KMS-11 (cell line): ENCODE data around the gene TFDP2.
"Not testable (repeated sequence)": the region's sequence is repeated elsewhere in the genome, so short reads cannot be mapped to it uniquely, and the experiment has no call there.

Experiments
- H2AFZ ChIP-seq: fragments of 200-600 bp; sonication (generic); 2 replicates; pipeline ENCODE4 v1.6.1; 2016; ENCODE audit warnings: antibody characterized with exemption, mixed run types, low read depth
- H3K27ac ChIP-seq: fragments of 200-600 bp; sonication (generic); 2 replicates; pipeline ENCODE4 v1.6.1; 2016; ENCODE audit warnings: mild to moderate bottlenecking, mixed run types
- H3K27me3 ChIP-seq: fragments of 200-600 bp; sonication (generic); 2 replicates; pipeline ENCODE4 v1.6.1; 2017; ENCODE audit warnings: mild to moderate bottlenecking, low read depth, mixed run types, moderate library complexity; ENCODE audit not compliant: insufficient read depth
- H3K36me3 ChIP-seq: fragments of 200-600 bp; sonication (generic); 2 replicates; pipeline ENCODE4 v1.6.1; 2017; ENCODE audit warnings: mild to moderate bottlenecking, mixed run types; ENCODE audit not compliant: insufficient read depth
- H3K4me1 ChIP-seq: fragments of 200-600 bp; sonication (generic); 2 replicates; pipeline ENCODE4 v1.6.1; 2016; ENCODE audit warnings: mild to moderate bottlenecking, low read depth, mixed run types; ENCODE audit not compliant: poor library complexity, severe bottlenecking
- H3K4me2 ChIP-seq: fragments of 200-600 bp; sonication (generic); 2 replicates; pipeline ENCODE4 v1.7.0; 2016; ENCODE audit warnings: mild to moderate bottlenecking, mixed run types
- H3K4me3 ChIP-seq: fragments of 200-600 bp; sonication (generic); IDR thresholded peaks from 2 replicates; pipeline ENCODE4 v1.6.1; 2017; ENCODE audit warnings: low read depth, low read length, mixed read lengths; ENCODE audit not compliant: insufficient read depth
- H3K79me2 ChIP-seq: fragments of 200-600 bp; sonication (generic); 2 replicates; pipeline ENCODE4 v1.6.1; 2016; ENCODE audit warnings: low read depth, mixed run types; ENCODE audit not compliant: insufficient read depth
- H3K9ac ChIP-seq: fragments of 200-600 bp; sonication (generic); 2 replicates; pipeline ENCODE4 v1.6.1; 2016; ENCODE audit warnings: mild to moderate bottlenecking, mixed run types
- H4K20me1 ChIP-seq: fragments of 200-600 bp; sonication (generic); 2 replicates; pipeline ENCODE4 v1.6.1; 2016; ENCODE audit warnings: mild to moderate bottlenecking, mixed run types; ENCODE audit not compliant: insufficient read depth
- CTCF ChIP-seq: fragments of 200-600 bp; sonication (generic); conservative IDR thresholded peaks from 2 replicates; pipeline ENCODE4 v1.6.1; 2017; ENCODE audit warnings: low read depth, mild to moderate bottlenecking, antibody characterized with exemption, low read length, moderate library complexity, mixed read lengths

The TFDP2 gene

GRCh38 chr3:141979050-141979671, 170.2 kb downstream of the TFDP2 start:
- H3K4me3 ChIP-seq = no peak overlapping the region
- no peak for TF ChIP-seq CTCF
- H3K27me3 ChIP-seq = no peaks in the 10 kb centered on the region
- H3K79me2 ChIP-seq = no peaks in the 10 kb centered on the region
- no peak overlapping the region for H3K9ac ChIP-seq
- no peaks in the 10 kb centered on the region for H3K36me3 ChIP-seq
- H2AFZ ChIP-seq = no peak overlapping the region
- H3K4me1 ChIP-seq = no peaks in the 10 kb centered on the region
- no peak overlapping the region for H3K4me2 ChIP-seq
- H3K27ac ChIP-seq = no peak overlapping the region
- no peaks in the 10 kb centered on the region for H4K20me1 ChIP-seq

GRCh38 chr3:141974777-141975176, 174.6 kb downstream of the TFDP2 start:
- not testable (repeated sequence) for H3K79me2 ChIP-seq, H4K20me1 ChIP-seq, H3K9ac ChIP-seq, H3K27ac ChIP-seq, H3K4me1 ChIP-seq, H3K27me3 ChIP-seq, H2AFZ ChIP-seq, H3K36me3 ChIP-seq, H3K4me3 ChIP-seq, H3K4me2 ChIP-seq

- no peak overlapping the region for H3K9ac ChIP-seq
- H3K27me3 ChIP-seq = no peaks in the 10 kb centered on the region
- H3K4me1 ChIP-seq = peaks cover 6% of the 10 kb centered on the region
- H3K4me2 ChIP-seq = no peak overlapping the region
- no peak overlapping the region for H2AFZ ChIP-seq
- H3K27ac ChIP-seq = no peak overlapping the region
- H4K20me1 ChIP-seq = no peaks in the 10 kb centered on the region
- no peaks in the 10 kb centered on the region for H3K36me3 ChIP-seq
- no peak for TF ChIP-seq CTCF
- H3K4me3 ChIP-seq = no peak overlapping the region
- no peaks in the 10 kb centered on the region for H3K79me2 ChIP-seq
Observed at GRCh38 chr3:141972399-141972798, 176.9 kb downstream of the TFDP2 start.

GRCh38 chr3:141971571-141971970, 177.8 kb downstream of the TFDP2 start:
- no peaks in the 10 kb centered on the region for H3K27me3 ChIP-seq
- no peaks in the 10 kb centered on the region for H4K20me1 ChIP-seq
- no peak for TF ChIP-seq CTCF
- H2AFZ ChIP-seq = no peak overlapping the region
- no peaks in the 10 kb centered on the region for H3K79me2 ChIP-seq
- H3K4me2 ChIP-seq = no peak overlapping the region
- no peaks in the 10 kb centered on the region for H3K36me3 ChIP-seq
- H3K4me3 ChIP-seq = no peak overlapping the region
- H3K4me1 ChIP-seq = peaks cover 8% of the 10 kb centered on the region
- no peak overlapping the region for H3K27ac ChIP-seq
- H3K9ac ChIP-seq = no peak overlapping the region

GRCh38 chr3:141969711-141970110, 179.6 kb downstream of the TFDP2 start:
- no peak overlapping the region for H3K4me3 ChIP-seq
- peaks cover 8% of the 10 kb centered on the region for H3K4me1 ChIP-seq
- no peaks in the 10 kb centered on the region for H3K79me2 ChIP-seq
- no peak for TF ChIP-seq CTCF
- H3K27me3 ChIP-seq = no peaks in the 10 kb centered on the region
- no peak overlapping the region for H3K4me2 ChIP-seq
- no peaks in the 10 kb centered on the region for H4K20me1 ChIP-seq
- no peak overlapping the region for H2AFZ ChIP-seq
- H3K9ac ChIP-seq = no peak overlapping the region
- no peak overlapping the region for H3K27ac ChIP-seq
- no peaks in the 10 kb centered on the region for H3K36me3 ChIP-seq
